Measurements from ENCODE around the gene MBLAC1. TPM values are rescaled to one million over a fixed set of nuclear protein-coding genes. Genes with fewer than 3 reads are reported as not detected.

The MBLAC1 gene
- total and polyA plus RNA-seq, 9 donors, result 0.28 to 6.7 (median 4.1) TPM

DNA sequence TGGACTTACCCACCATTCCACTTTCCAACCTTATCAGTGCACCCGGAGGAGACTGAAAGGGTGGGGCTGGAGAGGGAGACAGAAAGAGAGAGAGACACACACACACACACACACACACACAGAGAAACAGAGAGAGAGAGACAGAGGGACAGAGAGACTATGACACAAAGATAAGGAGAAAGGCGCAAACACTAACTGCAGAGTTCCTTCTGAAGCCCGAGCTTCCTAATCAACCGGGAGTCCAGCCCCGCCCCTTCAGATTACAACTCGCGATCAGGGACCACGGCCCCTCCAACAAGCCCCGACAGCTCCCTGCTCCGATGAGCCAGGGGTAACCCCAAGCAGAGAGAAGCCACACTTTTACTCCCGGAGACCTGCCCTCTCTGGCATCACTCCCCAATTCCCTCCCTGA, 41.2 kb downstream of the MBLAC1 start:
- H3K27ac ChIP-seq, result peak overlapping the region in 1 of 2 donors; percentile 59
- peak overlapping the region; percentile 43 for H3K4me3 ChIP-seq
- DNase-seq, result peak in 4 of 5 donors; percentile 36 to 53 (median 47)
- H3K27me3 ChIP-seq, result no peaks in the 10 kb centered on the region
- H3K4me1 ChIP-seq (ENCODE audit: insufficient read depth), result peaks cover 6% of the 10 kb centered on the region
- TF ChIP-seq EP300 (IDR thresholded peaks at IDR 0.05), result no peak
- no peak for TF ChIP-seq POLR2A (IDR thresholded peaks at IDR 0.05)
- TF ChIP-seq, protein P1, sequence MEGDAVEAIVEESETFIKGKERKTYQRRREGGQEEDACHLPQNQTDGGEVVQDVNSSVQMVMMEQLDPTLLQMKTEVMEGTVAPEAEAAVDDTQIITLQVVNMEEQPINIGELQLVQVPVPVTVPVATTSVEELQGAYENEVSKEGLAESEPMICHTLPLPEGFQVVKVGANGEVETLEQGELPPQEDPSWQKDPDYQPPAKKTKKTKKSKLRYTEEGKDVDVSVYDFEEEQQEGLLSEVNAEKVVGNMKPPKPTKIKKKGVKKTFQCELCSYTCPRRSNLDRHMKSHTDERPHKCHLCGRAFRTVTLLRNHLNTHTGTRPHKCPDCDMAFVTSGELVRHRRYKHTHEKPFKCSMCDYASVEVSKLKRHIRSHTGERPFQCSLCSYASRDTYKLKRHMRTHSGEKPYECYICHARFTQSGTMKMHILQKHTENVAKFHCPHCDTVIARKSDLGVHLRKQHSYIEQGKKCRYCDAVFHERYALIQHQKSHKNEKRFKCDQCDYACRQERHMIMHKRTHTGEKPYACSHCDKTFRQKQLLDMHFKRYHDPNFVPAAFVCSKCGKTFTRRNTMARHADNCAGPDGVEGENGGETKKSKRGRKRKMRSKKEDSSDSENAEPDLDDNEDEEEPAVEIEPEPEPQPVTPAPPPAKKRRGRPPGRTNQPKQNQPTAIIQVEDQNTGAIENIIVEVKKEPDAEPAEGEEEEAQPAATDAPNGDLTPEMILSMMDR (IDR thresholded peaks at IDR 0.05), result no peak
- H3K36me3 ChIP-seq, result no peaks in the 10 kb centered on the region
- intact Hi-C loops (cut with DNase I), result no loop called here
- H3K9me3 ChIP-seq, result no peaks in the 10 kb centered on the region
- 2 to 4% (median 3%) methylated on average over 11 of the region's 11 CpGs for WGBS, 3 donors

DNA sequence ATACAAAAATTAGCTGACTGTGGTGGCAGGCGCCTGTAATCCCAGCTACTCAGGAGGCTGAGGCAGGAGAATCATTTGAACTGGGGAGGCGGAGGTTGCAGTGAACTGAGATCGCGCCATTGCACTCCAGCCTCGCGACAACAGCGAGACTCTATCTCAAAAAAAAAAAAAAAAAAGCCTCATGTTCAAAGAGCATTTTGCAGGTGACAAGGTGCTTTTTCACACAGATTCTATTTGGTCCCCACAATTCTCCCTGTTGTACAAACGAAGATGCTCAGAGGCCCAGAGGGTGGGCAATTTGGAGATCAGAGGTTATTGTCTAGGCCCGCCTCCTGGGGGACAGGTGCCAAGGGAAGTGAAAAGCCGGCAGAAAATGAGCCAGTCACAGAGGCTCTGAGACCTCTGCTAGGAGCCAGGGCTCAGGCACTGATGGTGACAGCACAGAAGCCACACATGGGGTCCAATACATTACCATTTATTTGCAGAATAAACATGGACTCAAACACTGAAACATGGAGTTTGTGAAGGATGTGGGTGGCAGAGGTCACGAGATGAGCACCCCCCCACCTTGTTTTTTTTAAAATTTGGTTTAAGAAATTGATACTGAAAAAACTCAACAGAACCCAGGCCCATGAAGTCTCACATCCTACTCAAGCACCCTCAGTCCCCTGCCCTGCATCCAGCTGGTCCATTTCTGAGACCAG, 42.5 kb downstream of the MBLAC1 start:
- intact Hi-C loops (cut with DNase I), result no loop called here
- DNase-seq, result peak in 1 of 5 donors; percentile 38
- Histone ChIP-seq H3K4me3 (no peak overlapping the region), H3K4me1 (ENCODE audit: insufficient read depth) (peaks cover 6% of the 10 kb centered on the region), H3K27ac (no peak overlapping the region), H3K36me3 (no peaks in the 10 kb centered on the region), H3K27me3 (no peaks in the 10 kb centered on the region), H3K9me3 (no peaks in the 10 kb centered on the region)
- TF ChIP-seq, protein P1 (IDR thresholded peaks at IDR 0.05), result no peak
- TF ChIP-seq POLR2A (IDR thresholded peaks at IDR 0.05) (no peak), EP300 (IDR thresholded peaks at IDR 0.05) (no peak)
- whole genome bisulfite sequencing, 3 donors, result 85 to 90% (median 88%) methylated on average over 11 of the region's 11 CpGs

DNA sequence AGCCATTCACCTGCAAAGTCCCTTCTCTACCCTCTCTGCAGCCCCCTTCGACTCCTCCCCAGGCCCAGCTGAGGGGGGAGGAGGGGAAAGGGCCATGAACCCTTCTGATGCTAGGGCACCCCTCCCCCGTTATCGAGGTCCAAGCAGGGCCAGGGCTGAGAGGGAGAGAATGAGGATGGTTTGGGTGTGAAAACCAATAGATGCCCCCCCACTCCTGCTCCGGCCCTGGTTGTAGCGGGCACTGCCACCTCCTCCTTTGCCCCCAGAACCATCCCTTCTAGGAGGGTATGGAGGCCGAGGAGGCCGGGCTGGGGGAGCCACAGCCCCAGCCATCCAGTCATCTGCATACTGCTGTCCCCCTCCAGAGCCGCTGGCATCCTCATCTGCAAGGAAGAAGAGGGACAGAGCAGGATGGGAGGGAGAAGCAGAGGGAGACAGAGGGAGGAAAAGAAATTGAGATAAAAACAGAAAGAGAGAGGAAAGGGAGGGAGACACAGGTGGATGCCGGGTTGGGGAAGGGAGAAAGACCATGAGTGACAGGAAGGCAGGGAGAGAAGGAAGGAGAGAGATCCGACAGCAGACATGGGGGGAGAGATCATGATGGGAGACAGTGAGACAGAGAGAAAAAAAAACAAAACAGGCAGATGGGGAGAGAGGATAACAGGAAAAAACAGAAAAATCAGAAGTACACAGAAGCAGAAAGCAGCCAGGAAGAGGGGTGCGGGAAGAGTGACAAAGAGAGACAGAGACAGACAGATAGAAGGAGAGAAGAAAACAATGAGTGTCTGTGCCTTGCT, 43.5 kb downstream of the MBLAC1 start:
- WGBS, 3 donors, result 82 to 89% (median 87%) methylated on average over 11 of the region's 11 CpGs
- Histone ChIP-seq H3K36me3 (no peaks in the 10 kb centered on the region), H3K27ac (no peak overlapping the region), H3K9me3 (no peaks in the 10 kb centered on the region), H3K27me3 (no peaks in the 10 kb centered on the region), H3K4me1 (ENCODE audit: insufficient read depth) (peaks cover 6% of the 10 kb centered on the region), H3K4me3 (no peak overlapping the region)
- intact Hi-C loops (cut with DNase I), result no loop called here
- TF ChIP-seq, protein P1 (IDR thresholded peaks at IDR 0.05), result no peak
- TF ChIP-seq POLR2A (IDR thresholded peaks at IDR 0.05), result no peak
- no peak for TF ChIP-seq EP300 (IDR thresholded peaks at IDR 0.05)
- DNase-seq, result peak in 1 of 5 donors; percentile 29

DNA sequence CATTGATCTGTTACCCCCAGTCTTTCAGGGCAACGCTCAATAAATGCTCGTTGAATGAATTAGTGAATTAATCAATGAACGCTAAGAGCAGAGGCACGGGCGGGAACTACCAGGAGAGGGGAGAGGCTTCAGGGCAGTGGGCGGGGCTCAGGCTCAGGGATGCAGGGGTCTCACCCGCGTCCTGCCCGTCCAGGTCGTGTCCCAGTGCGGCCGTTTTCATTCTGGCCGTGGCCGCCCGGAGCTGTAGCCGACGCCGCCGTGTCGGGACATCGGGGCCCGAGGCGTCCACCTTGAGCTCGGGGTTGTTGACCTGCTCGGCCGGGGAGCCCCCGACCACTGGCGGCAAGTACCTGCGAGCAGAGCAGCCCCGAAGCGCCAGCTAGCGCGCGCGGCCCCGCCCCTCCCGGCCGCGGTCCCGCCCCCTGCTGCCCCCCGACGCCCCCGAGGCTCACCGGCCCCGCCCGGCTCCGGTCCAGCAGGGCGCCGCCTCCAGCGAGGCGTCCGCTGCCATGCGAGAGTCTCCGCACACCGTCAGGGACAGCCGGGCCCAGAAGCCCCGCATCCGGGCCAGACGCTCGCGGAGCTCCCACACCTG, 44.4 kb downstream of the MBLAC1 start:
- Histone ChIP-seq H3K4me1 (ENCODE audit: insufficient read depth) (peaks cover 6% of the 10 kb centered on the region), H3K27me3 (no peaks in the 10 kb centered on the region), H3K4me3 (peak overlapping the region; percentile 41), H3K36me3 (no peaks in the 10 kb centered on the region), H3K9me3 (no peaks in the 10 kb centered on the region), H3K27ac (no peak overlapping the region)
- intact Hi-C loops (cut with DNase I), result no loop called here
- no peak for TF ChIP-seq POLR2A (IDR thresholded peaks at IDR 0.05)
- WGBS, 3 donors, result 7 to 17% (median 9%) methylated on average over 29 to 61 of the region's 61 CpGs
- peak in 1 of 5 donors; percentile 62 for DNase-seq
